ENCODE results near the gene ITGA1. TPM values are rescaled to one million over a fixed set of nuclear protein-coding genes. Genes with fewer than 3 reads are reported as not detected.

ITGA1 gene
- total and polyA plus RNA-seq, 11 donors = 5.5 to 52.0 (median 23.3) TPM

- DNase-seq = no peak
- 35 to 66% (median 47%) methylated on average over 1 of the region's 1 CpG for WGBS, 4 donors
- H3K27ac ChIP-seq = no peak overlapping the region
- intact Hi-C loops (cut with DNase I) = no loop called here
- H3K9me3 ChIP-seq = no peaks in the 10 kb centered on the region
- no peaks in the 10 kb centered on the region for H3K27me3 ChIP-seq
- no peaks in the 10 kb centered on the region for H3K36me3 ChIP-seq
- peaks cover 0 to 20% (median 11%) of the 10 kb centered on the region in 12 donors for H3K4me1 ChIP-seq
- no peak for TF ChIP-seq CTCF (IDR thresholded peaks at IDR 0.05)
- no peak for TF ChIP-seq POLR2A (IDR thresholded peaks at IDR 0.05)
- no peak for ATAC-seq
- H3K4me3 ChIP-seq = no peak overlapping the region
Measured at GRCh38 chr5:52748590-52748989, 39.1 kb upstream of the ITGA1 start.

GRCh38 chr5:52749666-52750065, 38.0 kb upstream of the ITGA1 start:
- Histone ChIP-seq H3K4me1 (peaks cover 0 to 10% (median 1%) of the 10 kb centered on the region in 12 donors), H3K27me3 (no peaks in the 10 kb centered on the region), H3K36me3 (no peaks in the 10 kb centered on the region), H3K4me3 (no peak overlapping the region), H3K9me3 (no peaks in the 10 kb centered on the region), H3K27ac (no peak overlapping the region)
- ATAC-seq (no peak), DNase-seq (no peak)
- intact Hi-C loops (cut with DNase I) = no loop called here
- TF ChIP-seq POLR2A (IDR thresholded peaks at IDR 0.05) (no peak), CTCF (IDR thresholded peaks at IDR 0.05) (no peak)

GRCh38 chr5:52751137-52751536, 36.6 kb upstream of the ITGA1 start:
- intact Hi-C loops (cut with DNase I) = no loop called here
- DNase-seq (no peak), ATAC-seq (no peak)
- Histone ChIP-seq H3K9me3 (no peaks in the 10 kb centered on the region), H3K4me3 (no peak overlapping the region), H3K27ac (no peak overlapping the region), H3K27me3 (no peaks in the 10 kb centered on the region), H3K4me1 (no peaks in the 10 kb centered on the region), H3K36me3 (no peaks in the 10 kb centered on the region)
- no peak for TF ChIP-seq POLR2A (IDR thresholded peaks at IDR 0.05)
- no peak for TF ChIP-seq CTCF (IDR thresholded peaks at IDR 0.05)
- 93 to 100% (median 97%) methylated on average over 1 of the region's 1 CpG for WGBS, 4 donors

- Histone ChIP-seq H3K27ac (no peak overlapping the region), H3K36me3 (no peaks in the 10 kb centered on the region), H3K4me1 (peaks cover 0 to 19% (median 6%) of the 10 kb centered on the region in 12 donors), H3K9me3 (no peaks in the 10 kb centered on the region), H3K27me3 (no peaks in the 10 kb centered on the region), H3K4me3 (no peak overlapping the region)
- TF ChIP-seq CTCF (IDR thresholded peaks at IDR 0.05) = no peak
- TF ChIP-seq POLR2A (IDR thresholded peaks at IDR 0.05) = no peak
- 76 to 84% (median 82%) methylated on average over 2 of the region's 2 CpGs for WGBS, 4 donors
- DNase-seq = no peak
- intact Hi-C loops (cut with DNase I) = no loop called here
- no peak for ATAC-seq
Measured at GRCh38 chr5:52754051-52754450, 33.7 kb upstream of the ITGA1 start.
